AG09309 (cell line): Measurements from ENCODE around the gene TBX2.

Experiments used
- DNase-seq: peaks from one replicate; pipeline ENCODE4 v3.0.0-alpha.2; 2010; ENCODE audit warnings: low read depth
- H3K4me3 ChIP-seq: 2 replicates; pipeline ENCODE4 v1.5.1; 2011; ENCODE audit warnings: mild to moderate bottlenecking, low read depth, low read length, moderate library complexity; ENCODE audit not compliant: control insufficient read depth
- TF ChIP-seq, protein P1 (sequence below): IDR thresholded peaks from 2 replicates; pipeline ENCODE4 v1.5.1; 2011; ENCODE audit warnings: mild to moderate bottlenecking, low read depth, low read length, inconsistent platforms; ENCODE audit not compliant: insufficient read depth, control insufficient read depth; ENCODE audit errors: missing control alignments

The TBX2 gene

DNA sequence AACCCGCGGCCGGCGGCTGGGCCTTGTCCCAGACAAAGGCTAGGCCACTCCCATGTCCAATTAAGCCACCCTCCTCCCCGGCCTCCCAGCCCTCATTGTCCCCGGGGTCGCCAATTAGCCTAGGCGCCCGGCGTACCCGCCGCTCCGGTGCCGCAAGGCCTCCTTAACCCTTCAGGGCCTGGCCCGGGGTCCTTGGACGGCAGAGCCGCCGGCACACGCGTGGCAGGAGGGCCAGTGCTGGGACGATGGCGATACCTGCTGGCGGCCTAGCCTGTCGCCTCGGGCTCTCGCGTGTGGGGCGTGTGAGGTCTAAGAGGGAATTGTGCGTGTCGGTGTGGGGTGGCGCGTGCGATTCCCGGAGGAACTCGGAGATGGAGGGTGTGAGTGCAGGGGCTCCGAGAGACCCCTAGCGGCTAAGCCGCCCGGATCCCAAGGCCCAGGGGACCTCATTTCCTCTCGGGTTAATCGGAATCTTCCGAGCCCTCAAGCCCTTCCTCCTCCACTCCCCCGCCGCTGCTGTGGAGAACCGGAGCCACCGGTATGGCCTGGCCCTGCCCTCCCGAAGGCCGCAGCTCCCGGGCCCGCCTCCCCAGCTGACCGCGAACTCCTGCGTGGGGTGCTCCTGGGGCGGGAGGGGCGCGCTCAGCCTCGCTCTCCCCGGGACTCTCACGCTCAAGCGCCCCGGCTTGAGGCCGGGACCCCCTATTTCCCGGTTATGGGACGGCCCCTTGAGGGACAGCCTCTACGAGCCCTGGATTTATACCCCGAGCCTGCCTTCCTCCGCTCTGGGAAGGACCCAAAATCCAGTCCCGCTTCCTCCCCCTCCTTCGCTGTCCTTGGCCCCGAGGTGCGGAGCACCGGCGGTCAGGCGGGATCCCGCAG, 11.9 kb downstream of the TBX2 start:
- TF ChIP-seq, protein P1, sequence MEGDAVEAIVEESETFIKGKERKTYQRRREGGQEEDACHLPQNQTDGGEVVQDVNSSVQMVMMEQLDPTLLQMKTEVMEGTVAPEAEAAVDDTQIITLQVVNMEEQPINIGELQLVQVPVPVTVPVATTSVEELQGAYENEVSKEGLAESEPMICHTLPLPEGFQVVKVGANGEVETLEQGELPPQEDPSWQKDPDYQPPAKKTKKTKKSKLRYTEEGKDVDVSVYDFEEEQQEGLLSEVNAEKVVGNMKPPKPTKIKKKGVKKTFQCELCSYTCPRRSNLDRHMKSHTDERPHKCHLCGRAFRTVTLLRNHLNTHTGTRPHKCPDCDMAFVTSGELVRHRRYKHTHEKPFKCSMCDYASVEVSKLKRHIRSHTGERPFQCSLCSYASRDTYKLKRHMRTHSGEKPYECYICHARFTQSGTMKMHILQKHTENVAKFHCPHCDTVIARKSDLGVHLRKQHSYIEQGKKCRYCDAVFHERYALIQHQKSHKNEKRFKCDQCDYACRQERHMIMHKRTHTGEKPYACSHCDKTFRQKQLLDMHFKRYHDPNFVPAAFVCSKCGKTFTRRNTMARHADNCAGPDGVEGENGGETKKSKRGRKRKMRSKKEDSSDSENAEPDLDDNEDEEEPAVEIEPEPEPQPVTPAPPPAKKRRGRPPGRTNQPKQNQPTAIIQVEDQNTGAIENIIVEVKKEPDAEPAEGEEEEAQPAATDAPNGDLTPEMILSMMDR = peak; percentile 36
- no peak for DNase-seq
- H3K4me3 ChIP-seq = peak overlapping the region; percentile 61

GRCh38 chr17:61412143-61412859, 12.7 kb downstream of the TBX2 start:
- H3K4me3 ChIP-seq = peak overlapping the region; percentile 61
- DNase-seq = no peak
- TF ChIP-seq, protein P1 = peak; percentile 87

DNA sequence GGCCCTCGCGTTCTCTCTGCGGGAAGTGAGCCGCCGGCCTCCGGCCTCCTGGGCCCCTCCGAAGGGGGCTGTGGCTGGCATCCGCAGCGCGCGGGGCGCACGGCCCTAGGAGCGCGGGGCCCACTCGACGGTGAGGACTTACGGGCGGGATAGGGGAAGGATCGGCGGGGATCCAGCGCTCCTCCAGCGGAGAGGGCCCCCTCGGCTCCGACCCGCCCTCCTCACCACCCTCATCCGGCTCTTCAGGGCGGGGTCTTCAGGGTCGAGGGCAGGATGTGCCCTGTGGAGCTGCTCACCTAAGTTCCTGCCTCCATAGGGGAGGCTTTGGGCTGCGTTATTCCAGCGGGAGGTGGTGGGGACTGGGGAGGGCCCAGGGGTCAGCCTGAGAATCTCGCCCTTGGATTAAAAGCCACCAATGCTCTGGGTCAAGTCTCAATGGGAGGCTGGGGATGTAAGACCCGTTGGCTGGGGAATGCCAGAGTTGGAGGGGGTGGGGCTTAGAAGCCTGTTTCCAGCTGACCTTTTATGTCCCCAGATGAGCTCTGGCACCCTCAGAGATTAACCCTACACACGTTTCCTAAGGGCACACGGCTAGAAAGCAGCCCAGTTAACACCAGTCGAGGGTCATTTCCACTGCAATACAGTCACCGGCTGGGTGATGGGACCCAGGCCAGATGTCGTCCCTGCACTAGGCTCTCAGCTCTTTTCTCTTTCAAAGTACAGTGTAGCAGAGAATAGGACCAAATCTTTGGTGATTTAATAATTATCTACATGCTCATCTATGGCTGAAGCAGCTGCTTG, 13.4 kb downstream of the TBX2 start:
- TF ChIP-seq, protein P1 = no peak
- peak overlapping the region; percentile 61 for H3K4me3 ChIP-seq
- DNase-seq = no peak

DNA sequence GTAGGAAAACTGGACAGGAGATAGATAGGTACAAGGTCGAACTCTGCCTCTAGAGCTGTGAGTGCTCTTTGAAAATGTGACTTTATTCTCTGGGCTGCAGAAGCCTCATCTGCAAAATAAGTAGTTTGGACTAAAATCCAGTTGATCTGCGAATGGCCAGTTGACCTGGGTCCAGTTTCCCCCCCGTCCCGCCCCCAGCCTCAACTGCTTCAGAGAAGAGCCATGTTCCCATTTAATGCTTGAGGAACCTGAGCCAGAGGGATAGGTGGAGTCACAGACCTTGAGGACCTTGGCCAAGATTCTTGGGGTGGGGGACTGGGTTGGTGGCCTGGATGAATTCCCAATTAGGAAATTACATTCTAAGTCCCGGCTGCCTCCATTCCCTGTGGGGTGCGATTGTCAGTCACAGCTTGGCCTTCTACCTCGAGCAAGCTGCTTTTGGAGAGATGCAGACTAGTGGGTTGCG, 14.1 kb downstream of the TBX2 start:
- TF ChIP-seq, protein P1 = no peak
- DNase-seq = no peak
- H3K4me3 ChIP-seq = no peak overlapping the region

DNA sequence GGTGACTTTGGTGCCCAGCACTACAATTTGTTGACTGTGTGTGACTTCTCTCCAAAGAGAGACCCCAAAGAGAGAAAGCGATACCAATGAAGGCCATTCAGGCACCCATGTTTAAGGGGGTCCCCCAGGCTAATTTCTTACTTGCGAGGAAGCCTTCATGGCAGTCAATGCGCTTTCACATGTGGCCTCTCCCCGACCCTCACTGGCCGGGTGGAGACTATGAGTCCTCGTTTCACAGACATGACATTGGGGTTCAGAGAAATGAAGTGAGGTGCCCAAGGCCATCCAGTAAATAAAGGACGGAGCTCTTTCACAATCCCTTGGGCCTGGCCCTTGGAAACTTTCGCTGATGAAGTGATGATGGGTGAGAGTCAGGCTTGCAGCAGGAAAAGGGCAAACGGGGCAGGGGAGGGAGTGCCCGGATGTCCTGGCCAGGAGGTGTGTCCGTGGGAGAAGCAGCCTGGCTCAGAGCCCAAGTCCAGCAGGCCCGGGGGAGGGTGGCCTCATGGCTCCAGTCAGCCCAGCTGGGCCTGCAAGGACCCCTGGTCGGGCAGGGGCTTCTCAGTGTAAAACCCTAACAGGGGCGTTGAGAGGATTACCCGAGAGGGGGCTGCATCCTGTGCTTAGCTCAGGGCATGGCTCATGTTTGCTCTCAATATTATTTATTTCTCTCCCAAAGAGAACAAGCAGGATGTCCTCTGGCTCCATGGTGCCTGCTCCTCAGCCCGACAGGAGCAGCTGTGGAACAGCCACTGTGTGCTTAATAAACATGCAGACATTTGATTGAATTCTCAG, 14.7 kb downstream of the TBX2 start:
- no peak overlapping the region for H3K4me3 ChIP-seq
- DNase-seq = no peak
- TF ChIP-seq, protein P1 = no peak

- no peak for DNase-seq
- no peak overlapping the region for H3K4me3 ChIP-seq
- TF ChIP-seq, protein P1 = no peak
These were observed 15.3 kb downstream of the TBX2 start for GRCh38 chr17:61414936-61415251.
